ENCODE measurements around the gene IFNAR1. TPM values are rescaled to one million over a fixed set of nuclear protein-coding genes. Genes with fewer than 3 reads are reported as not detected.

IFNAR1 gene
- total RNA-seq = 23.1 and 26.9 TPM in 2 replicates
- polyA plus RNA-seq = 29.0 and 33.4 TPM in 2 replicates

DNA sequence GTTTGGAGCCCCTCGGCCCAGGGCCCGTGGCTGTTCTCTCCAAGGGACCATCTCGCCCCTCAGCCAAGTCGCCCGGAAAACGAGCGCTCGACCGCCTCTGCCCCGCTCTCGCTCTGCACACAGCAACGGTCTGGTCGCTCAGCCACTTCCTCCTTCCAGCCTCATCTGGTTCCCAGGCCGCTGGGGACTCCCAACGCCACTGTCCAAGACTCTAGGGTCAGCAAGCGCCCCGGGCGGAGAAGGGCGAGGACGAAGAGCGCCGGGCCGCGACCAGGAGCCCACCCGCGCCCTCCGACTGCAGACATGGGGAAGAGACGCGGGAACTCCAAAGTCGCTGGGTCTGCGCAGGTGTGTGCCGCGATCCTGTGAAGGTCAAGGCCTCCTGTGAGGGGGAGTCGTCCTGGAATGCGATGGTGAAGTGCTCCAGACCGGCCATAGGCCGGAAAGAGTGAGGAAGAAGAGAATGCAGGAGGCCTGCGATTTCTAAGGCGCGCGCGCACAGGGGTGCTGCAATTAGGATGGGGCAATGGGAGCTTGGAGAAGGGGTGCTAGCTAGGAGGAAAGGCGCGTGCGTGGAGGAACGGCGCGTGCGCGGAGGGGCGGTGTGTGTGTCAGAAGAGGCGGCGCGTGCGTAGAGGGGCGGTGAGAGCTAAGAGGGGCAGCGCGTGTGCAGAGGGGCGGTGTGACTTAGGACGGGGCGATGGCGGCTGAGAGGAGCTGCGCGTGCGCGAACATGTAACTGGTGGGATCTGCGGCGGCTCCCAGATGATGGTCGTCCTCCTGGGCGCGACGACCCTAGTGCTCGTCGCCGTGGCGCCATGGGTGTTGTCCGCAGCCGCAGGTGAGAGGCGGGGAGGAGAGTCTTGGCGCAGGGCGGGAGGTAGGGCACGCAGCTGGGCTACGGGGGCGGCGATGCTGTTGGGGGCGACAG lies at the start of gene IFNAR1:
IFNAR1 (plus strand) TSS at position 680 of the 931 bp plus-strand sequence; CDS start at position 766, 86 bp downstream.
- peaks cover 3% of the 10 kb centered on the region for H4K20me1 ChIP-seq (ENCODE audit: insufficient read depth, poor library complexity, severe bottlenecking)
- peak within 1 kb of the TSS; percentile 93 for H2AFZ ChIP-seq
- peak; percentile 100 for DNase-seq (ENCODE audit: low spot score)
- H3K27ac ChIP-seq = peak within 1 kb of the TSS; percentile 97
- peaks cover 10% of the 10 kb centered on the region for H3K4me1 ChIP-seq (ENCODE audit: insufficient read depth)
- no peaks in the 10 kb centered on the region for H3K36me3 ChIP-seq (replicated peaks; ENCODE audit: insufficient read depth, low read depth)
- under 1% methylated on average over 76 of the region's 86 CpGs for WGBS (ENCODE audit: low lambda C conversion rate, missing lambda C conversion rate)
- TF ChIP-seq EZH2 (IDR thresholded peaks at IDR 0.05; ENCODE audit: borderline replicate concordance) (no peak), EZH2phosphoT487 (IDR thresholded peaks at IDR 0.05; ENCODE audit: low read depth, severe bottlenecking, unreplicated experiment) (no peak)
- TF ChIP-seq, protein P1, sequence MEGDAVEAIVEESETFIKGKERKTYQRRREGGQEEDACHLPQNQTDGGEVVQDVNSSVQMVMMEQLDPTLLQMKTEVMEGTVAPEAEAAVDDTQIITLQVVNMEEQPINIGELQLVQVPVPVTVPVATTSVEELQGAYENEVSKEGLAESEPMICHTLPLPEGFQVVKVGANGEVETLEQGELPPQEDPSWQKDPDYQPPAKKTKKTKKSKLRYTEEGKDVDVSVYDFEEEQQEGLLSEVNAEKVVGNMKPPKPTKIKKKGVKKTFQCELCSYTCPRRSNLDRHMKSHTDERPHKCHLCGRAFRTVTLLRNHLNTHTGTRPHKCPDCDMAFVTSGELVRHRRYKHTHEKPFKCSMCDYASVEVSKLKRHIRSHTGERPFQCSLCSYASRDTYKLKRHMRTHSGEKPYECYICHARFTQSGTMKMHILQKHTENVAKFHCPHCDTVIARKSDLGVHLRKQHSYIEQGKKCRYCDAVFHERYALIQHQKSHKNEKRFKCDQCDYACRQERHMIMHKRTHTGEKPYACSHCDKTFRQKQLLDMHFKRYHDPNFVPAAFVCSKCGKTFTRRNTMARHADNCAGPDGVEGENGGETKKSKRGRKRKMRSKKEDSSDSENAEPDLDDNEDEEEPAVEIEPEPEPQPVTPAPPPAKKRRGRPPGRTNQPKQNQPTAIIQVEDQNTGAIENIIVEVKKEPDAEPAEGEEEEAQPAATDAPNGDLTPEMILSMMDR (IDR thresholded peaks at IDR 0.05; ENCODE audit: poor library complexity) = no peak
- H3K9me3 ChIP-seq (ENCODE audit: low read depth) = no peaks in the 10 kb centered on the region
- H3K4me3 ChIP-seq = peak within 1 kb of the TSS; percentile 66
- H3K27me3 ChIP-seq = no peaks in the 10 kb centered on the region
- peaks cover 41% of the 10 kb centered on the region for H3K79me2 ChIP-seq
- H3K4me2 ChIP-seq = peak within 1 kb of the TSS; percentile 82
- no peaks in the 10 kb centered on the region for H3K9me2 ChIP-seq (replicated peaks; ENCODE audit: insufficient read depth)

DNA sequence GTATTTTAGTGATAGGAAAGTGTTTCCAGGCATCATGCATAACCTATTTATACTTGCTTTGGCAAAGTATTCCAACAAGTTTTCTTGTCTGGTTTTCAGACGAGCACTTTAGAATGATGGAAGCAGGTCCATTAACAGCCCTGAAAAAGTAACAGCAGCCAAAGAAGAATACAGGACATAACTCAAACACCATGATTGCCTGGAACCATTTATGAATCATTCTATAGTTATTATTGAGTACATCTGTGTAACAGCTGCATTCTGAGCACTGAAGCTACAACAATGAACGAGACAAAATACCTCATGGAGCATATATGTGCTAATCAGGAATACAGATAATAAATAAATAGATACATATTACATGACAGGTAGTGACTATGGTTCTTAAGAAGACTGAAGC lies 46.0 kb upstream of the IFNAR1 start:
- no peaks in the 10 kb centered on the region for H3K9me3 ChIP-seq (ENCODE audit: low read depth)
- no peak overlapping the region for H2AFZ ChIP-seq
- no peak overlapping the region for H3K4me2 ChIP-seq
- TF ChIP-seq, protein P1 (IDR thresholded peaks at IDR 0.05; ENCODE audit: poor library complexity) = no peak
- no peak for TF ChIP-seq EZH2phosphoT487 (IDR thresholded peaks at IDR 0.05; ENCODE audit: low read depth, severe bottlenecking, unreplicated experiment)
- TF ChIP-seq EZH2 (IDR thresholded peaks at IDR 0.05; ENCODE audit: borderline replicate concordance) = no peak
- no peaks in the 10 kb centered on the region for H4K20me1 ChIP-seq (ENCODE audit: insufficient read depth, poor library complexity, severe bottlenecking)
- H3K27me3 ChIP-seq = no peaks in the 10 kb centered on the region
- no peaks in the 10 kb centered on the region for H3K9me2 ChIP-seq (replicated peaks; ENCODE audit: insufficient read depth)
- H3K79me2 ChIP-seq = no peaks in the 10 kb centered on the region
- DNase-seq (ENCODE audit: low spot score) = no peak
- no peaks in the 10 kb centered on the region for H3K36me3 ChIP-seq (replicated peaks; ENCODE audit: insufficient read depth, low read depth)
- no peak overlapping the region for H3K4me3 ChIP-seq
- H3K27ac ChIP-seq = no peak overlapping the region
- WGBS (ENCODE audit: low lambda C conversion rate, missing lambda C conversion rate) = 96% methylated on average over 2 of the region's 2 CpGs
- no peaks in the 10 kb centered on the region for H3K4me1 ChIP-seq (ENCODE audit: insufficient read depth)

GRCh38 chr21:33279330-33279820 lies 45.4 kb upstream of the IFNAR1 start:
- Histone ChIP-seq H3K9me3 (ENCODE audit: low read depth) (no peaks in the 10 kb centered on the region), H3K4me2 (no peak overlapping the region), H2AFZ (no peak overlapping the region), H3K79me2 (no peaks in the 10 kb centered on the region), H3K27me3 (no peaks in the 10 kb centered on the region), H3K36me3 (replicated peaks; ENCODE audit: insufficient read depth, low read depth) (no peaks in the 10 kb centered on the region), H3K9me2 (replicated peaks; ENCODE audit: insufficient read depth) (no peaks in the 10 kb centered on the region), H3K27ac (no peak overlapping the region), H3K4me1 (ENCODE audit: insufficient read depth) (no peaks in the 10 kb centered on the region), H4K20me1 (ENCODE audit: insufficient read depth, poor library complexity, severe bottlenecking) (no peaks in the 10 kb centered on the region), H3K4me3 (no peak overlapping the region)
- TF ChIP-seq EZH2 (IDR thresholded peaks at IDR 0.05; ENCODE audit: borderline replicate concordance) (no peak), EZH2phosphoT487 (IDR thresholded peaks at IDR 0.05; ENCODE audit: low read depth, severe bottlenecking, unreplicated experiment) (no peak)
- TF ChIP-seq, protein P1 (IDR thresholded peaks at IDR 0.05; ENCODE audit: poor library complexity) = no peak
- no peak for DNase-seq (ENCODE audit: low spot score)
- 100% methylated on average over 3 of the region's 3 CpGs for WGBS (ENCODE audit: low lambda C conversion rate, missing lambda C conversion rate)

Measured in hepatocyte (in vitro differentiated cells).